Stomach (tissue), 4 donors: ENCODE measurements around the gene ADAM8.

Source experiments
- CTCF ChIP-seq, 7 experiments: fragments of 450-650 bp in 4 of 7; fragments of 200-600 bp in 3 of 7; sonication (generic) in 3 of 7; IDR thresholded peaks; one replicate each; pipeline ENCODE4 v1.5.1; 2016 to 2019; ENCODE audit warnings: antibody characterized with exemption in 7 of 7, control low read depth in 2 of 7, mild to moderate bottlenecking in 1 of 7
- EP300 ChIP-seq: sonication (generic); formaldehyde crosslinking; IDR thresholded peaks from one replicate; pipeline ENCODE4 v1.6.1; 2017; ENCODE audit warnings: antibody characterized with exemption
- POLR2A ChIP-seq, 4 donors: fragments of 450-650 bp; IDR thresholded peaks; one replicate each; pipeline ENCODE4 v1.6.1; 2016; ENCODE audit warnings: antibody characterized with exemption in 4 of 4, control low read depth in 2 of 4, mild to moderate bottlenecking in 1 of 4, moderate library complexity in 1 of 4
- POLR2AphosphoS5 ChIP-seq, 3 donors: sonication (generic); formaldehyde crosslinking; IDR thresholded peaks; one replicate each; pipeline ENCODE4 v1.6.1; 2016; ENCODE audit warnings: antibody characterized with exemption in 3 of 3

GRCh38 chr10:133224076-133224475, 52.6 kb downstream of the ADAM8 start:
- no peak for TF ChIP-seq CTCF (IDR thresholded peaks at IDR 0.05)
- TF ChIP-seq EP300: no peak
- TF ChIP-seq POLR2A (IDR thresholded peaks at IDR 0.05): no peak
- TF ChIP-seq POLR2AphosphoS5 (IDR thresholded peaks at IDR 0.05): no peak
